Activated CD4-positive, alpha-beta T cell treated with anti-CD3 and anti-CD28 coated beads, Interleukin-10, Interleukin-2, amounts not matched to agents 100 ng/mL and 50 ng/mL, durations not matched to agents 16 hours and 8 hours (primary cell): ENCODE results near the gene RCBTB1.
"Not testable (repeated sequence)": the region's sequence is repeated elsewhere in the genome, so short reads cannot be mapped to it uniquely, and the experiment has no call there.

ENCODE experiments used
- DNase-seq: peaks from one replicate; pipeline ENCODE4 v3.0.0-alpha.2; 2020

Gene RCBTB1

GRCh38 chr13:49602615-49603014 lies 17.3 kb upstream of the RCBTB1 start:
- peak; percentile 6 for DNase-seq

GRCh38 chr13:49602005-49602404 lies 16.6 kb upstream of the RCBTB1 start:
- DNase-seq, result no peak

- no peak for DNase-seq
Observed at GRCh38 chr13:49597043-49597641, 11.8 kb upstream of the RCBTB1 start.

- no peak for DNase-seq
Observed at GRCh38 chr13:49596221-49596620, 10.9 kb upstream of the RCBTB1 start.

GRCh38 chr13:49594576-49594975 lies 9.2 kb upstream of the RCBTB1 start:
- DNase-seq, result no peak

GRCh38 chr13:49593876-49594275 lies 8.5 kb upstream of the RCBTB1 start:
- DNase-seq, result not testable (repeated sequence)

- not testable (repeated sequence) for DNase-seq
Observed at GRCh38 chr13:49590714-49591113, 5.4 kb upstream of the RCBTB1 start.

- no peak for DNase-seq
Observed at GRCh38 chr13:49587311-49587847, 2.0 kb upstream of the RCBTB1 start.

- DNase-seq, result no peak
Observed at GRCh38 chr13:49586717-49587116, 1.4 kb upstream of the RCBTB1 start.

GRCh38 chr13:49584771-49585182 lies 581 bp downstream of the RCBTB1 start:
- no peak for DNase-seq

GRCh38 chr13:49580980-49581680 lies 4.2 kb downstream of the RCBTB1 start:
- no peak for DNase-seq

- no peak for DNase-seq
Observed at GRCh38 chr13:49579501-49579900, 5.9 kb downstream of the RCBTB1 start.

GRCh38 chr13:49571299-49572240 lies 13.8 kb downstream of the RCBTB1 start:
- DNase-seq, result peak; percentile 55

GRCh38 chr13:49569993-49570689 lies 15.2 kb downstream of the RCBTB1 start:
- DNase-seq, result peak; percentile 65

- DNase-seq, result no peak
Observed at GRCh38 chr13:49567491-49567890, 17.9 kb downstream of the RCBTB1 start.

GRCh38 chr13:49566461-49566860 lies 18.9 kb downstream of the RCBTB1 start:
- no peak for DNase-seq

GRCh38 chr13:49565461-49565860 lies 19.9 kb downstream of the RCBTB1 start:
- DNase-seq, result not testable (repeated sequence)

- DNase-seq, result no peak
Observed at GRCh38 chr13:49563516-49563915, 21.8 kb downstream of the RCBTB1 start.

GRCh38 chr13:49561062-49561410 lies 24.3 kb downstream of the RCBTB1 start:
- DNase-seq, result no peak

- DNase-seq, result no peak
Observed at GRCh38 chr13:49560270-49561061, 24.9 kb downstream of the RCBTB1 start.

GRCh38 chr13:49559006-49559405 lies 26.4 kb downstream of the RCBTB1 start:
- DNase-seq, result no peak

GRCh38 chr13:49554387-49554786 lies 31.0 kb downstream of the RCBTB1 start:
- DNase-seq, result no peak
